Stimulated activated CD8-positive, alpha-beta memory T cell treated with anti-CD3 and anti-CD28 coated beads, Interleukin-4, amount 100 ng/mL, for 24 hours (primary cell): ENCODE measurements around the gene WWOX.

Experiments
- DNase-seq: peaks from one replicate; pipeline ENCODE4 v3.0.0-alpha.2; 2020; ENCODE audit warnings: low read depth

Gene WWOX

DNA sequence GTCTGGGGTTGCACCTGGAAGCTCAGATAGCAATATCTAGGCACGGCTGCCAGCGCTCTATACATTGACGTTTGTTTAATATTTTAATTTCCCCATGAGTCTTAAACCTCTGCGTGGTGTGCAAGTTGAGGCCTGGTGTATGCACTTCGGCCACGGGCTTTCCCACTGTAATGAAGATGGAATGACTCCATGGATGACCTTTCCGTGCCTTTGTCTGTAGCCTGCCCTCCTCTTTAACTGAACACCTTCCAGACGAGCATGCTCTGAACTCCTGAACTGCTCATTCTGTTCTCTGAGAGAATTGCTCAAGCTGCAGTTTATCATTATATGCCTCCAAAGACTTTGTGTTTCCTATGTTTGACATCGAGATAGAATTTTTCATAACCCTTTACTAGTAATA lies 438.8 kb downstream of the WWOX start:
- DNase-seq: no peak

DNA sequence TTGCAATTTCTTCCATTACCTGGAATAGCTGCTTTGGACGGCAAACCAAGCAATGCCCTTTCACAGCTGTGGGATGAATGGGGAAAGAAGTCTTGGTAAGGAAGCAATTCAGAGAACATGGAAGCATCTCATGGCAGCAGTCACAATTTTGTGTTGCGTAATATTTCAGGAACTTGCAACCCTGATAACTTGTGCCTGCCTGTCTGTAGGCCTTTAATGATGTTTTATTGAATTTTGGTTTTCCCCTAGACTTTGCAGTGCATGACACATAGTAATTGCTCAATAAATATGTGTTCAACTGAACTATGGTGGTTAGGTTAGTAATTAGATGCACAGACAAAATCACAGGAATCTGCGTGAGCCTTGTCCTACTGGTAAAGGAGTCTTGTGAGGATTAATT lies 439.5 kb downstream of the WWOX start:
- DNase-seq: no peak

DNA sequence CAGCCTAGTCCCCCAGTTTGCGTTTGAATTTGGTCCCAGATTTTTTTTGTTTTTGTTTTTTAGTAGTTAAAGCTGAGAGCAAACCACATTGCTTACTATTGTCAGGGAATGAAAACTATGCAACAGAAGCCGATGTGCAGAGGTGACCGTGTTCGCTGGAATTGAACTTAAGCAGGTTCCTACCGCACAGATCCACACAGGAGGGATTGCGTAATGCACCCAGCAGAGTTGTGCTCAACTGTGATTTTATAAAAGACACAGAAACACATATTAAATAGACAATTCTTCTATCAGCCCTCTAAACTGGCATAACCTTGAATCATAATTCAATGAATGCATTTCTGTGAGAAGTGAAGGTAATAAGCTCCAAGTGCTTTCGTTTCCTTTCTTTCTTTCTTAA lies 443.0 kb downstream of the WWOX start:
- DNase-seq: no peak

DNA sequence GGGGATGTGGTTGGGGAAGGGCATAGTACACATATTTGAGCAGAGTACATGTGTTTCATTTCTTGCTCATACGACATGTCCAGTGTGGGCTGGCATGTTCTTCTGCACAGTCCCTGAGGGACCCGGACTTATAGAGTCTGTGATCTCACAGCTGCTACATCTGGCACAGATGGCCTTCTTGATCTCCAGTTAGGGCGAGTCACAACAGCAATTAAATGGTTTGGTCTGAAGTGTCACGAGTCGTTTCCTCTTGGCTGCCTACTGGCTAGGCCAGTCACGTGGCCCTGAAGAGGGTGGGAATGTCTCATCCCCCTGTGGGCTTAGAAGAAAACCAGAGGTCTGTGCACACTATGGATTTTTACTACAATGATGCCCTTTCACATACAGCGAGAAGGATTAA lies 443.6 kb downstream of the WWOX start:
- DNase-seq: no peak

DNA sequence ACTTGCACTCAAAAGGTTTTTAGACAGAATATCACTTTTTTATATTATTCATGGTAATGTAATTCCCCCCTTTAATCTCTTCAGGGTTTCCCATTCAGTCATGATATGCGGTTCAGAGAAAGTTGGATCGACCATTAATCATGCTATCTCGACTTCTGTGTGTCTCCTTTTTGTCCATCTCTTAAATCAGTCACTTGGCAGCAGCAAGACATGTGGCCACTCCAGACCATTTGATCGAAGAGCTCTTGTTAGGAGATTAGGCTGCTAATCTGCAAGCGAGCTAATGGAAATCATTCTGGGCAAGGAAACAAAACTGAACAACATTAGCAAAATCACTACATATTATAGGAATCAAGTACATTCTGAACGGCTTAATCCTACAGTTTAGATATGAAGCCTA lies 449.9 kb downstream of the WWOX start:
- DNase-seq: no peak

DNA sequence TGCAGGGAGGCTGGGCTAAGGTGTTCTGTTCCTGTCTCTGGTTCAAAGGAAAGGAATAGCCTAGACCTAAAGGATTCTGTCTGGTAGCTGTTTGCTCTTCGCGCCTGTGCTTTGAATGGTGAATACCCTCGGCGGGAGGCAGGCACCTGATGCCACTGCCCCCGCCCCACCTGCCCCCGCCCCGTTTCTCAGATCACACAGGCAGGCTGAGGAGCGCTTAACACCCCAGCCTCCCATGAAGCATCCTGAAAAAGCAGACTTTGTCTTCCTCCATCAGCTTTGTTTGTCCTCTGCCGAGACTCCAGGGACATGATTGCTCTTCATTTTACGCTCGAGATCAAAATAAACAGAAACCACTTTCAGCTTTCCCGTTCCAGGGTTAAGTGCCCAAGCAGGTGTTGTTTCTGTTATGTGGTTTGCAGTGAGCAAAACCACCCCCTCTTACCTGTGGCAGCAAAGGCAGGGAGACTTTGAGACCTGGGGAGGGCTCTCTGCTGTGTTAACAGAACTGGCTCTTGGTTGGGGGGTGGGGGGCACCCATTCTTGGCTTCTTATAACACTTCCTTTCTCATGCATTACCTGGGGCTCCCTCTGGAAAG lies 452.1 kb downstream of the WWOX start:
- DNase-seq: no peak

DNA sequence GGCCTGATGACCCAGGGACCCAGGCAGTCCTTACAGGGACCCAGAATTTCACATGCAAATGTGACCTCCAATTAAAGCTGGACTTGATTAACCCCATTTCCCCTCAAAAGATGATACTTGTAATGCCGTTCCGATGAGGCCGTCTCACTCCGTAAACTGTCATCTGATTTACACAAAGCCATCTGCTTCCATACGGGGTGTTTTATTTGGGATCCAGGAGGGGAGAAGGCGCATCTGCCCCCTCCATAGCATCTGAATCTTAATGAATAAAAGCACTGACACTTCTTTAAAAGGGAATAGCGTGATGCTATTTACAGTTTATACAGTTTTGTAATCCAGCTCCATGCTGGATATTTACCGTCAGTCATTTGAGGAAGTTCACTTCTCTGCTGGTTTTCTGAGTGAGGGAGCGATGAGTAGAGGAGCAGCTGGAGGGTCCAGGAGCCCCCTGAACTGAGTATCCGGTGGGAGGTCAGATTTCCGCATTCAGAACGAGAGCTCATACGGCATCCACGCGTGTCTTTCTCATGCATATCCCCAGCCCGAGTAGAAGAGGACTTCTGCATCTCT lies 452.7 kb downstream of the WWOX start:
- no peak for DNase-seq

DNA sequence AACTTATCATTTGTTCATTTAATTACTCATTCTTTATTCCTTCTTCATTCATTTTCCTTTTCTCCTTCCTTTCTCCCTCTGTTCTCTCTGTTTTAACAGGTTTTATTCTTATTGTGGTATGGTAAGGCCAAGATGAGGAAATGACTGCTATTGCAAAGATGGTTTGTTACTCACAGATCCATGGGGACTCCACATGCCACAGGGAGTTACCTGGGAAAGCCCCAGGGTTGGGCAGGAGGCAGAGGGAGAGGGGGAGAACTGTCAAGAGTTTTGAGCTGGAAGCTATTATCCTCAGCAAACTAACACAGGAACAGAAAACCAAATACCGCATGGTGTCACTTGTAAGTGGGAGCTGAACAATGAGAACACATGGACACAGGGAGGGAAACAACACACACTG lies 453.3 kb downstream of the WWOX start:
- no peak for DNase-seq

DNA sequence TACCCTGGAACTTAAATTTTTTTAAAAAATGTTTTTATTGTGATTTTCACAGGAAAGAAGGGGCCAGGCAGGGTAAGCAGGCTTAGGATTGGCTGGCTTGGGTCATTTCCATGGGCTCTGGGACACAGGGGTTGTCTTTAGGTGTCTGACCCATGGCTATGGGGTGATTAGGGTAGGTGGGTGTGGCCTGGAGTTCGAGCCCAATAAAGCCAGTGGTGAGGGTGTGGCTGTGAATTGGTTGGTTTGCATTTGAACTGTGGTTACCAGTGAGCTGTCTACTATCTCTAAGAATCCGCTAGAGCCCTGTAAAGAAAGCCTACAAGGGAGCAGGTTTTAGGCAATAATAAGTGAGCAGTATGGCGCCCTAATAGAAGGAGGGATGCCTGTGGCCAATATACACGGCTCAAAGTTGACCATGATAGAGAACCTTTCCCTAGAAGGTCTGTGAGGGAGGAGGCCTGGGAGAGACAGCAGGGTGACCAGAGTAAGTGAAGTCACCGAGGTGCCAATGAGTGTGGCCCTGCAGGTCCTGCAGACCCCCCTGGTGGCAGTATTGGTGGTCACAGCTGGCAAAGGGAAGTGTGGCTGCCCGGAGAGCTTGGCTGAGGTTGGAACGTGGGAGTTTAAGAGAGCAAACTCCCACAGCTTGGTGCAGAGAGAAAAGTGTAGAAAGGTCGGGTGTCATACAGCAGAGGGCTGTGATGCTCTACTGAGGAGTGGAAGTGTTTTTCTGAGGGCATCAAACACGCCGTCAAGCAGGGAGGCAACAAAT lies 454.0 kb downstream of the WWOX start:
- DNase-seq: no peak

DNA sequence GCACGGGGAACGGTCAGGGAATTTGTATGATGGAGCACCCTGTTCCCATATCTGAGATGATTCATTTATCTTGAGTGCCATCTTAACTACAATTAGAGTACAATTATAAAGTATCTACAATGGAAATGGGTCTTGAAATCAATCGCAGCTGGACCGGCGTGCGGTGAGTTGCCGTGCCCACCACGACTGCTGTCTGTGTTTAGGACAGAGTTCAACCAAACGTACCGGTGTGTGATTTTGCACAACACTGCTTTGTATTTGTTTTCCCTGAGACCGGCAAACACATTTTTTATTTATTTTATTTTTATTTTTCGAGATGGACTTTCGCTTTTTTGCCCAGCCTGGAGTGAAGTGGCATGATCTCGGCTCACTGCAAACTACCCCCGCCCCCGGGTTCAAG lies 457.0 kb downstream of the WWOX start:
- no peak for DNase-seq

DNA sequence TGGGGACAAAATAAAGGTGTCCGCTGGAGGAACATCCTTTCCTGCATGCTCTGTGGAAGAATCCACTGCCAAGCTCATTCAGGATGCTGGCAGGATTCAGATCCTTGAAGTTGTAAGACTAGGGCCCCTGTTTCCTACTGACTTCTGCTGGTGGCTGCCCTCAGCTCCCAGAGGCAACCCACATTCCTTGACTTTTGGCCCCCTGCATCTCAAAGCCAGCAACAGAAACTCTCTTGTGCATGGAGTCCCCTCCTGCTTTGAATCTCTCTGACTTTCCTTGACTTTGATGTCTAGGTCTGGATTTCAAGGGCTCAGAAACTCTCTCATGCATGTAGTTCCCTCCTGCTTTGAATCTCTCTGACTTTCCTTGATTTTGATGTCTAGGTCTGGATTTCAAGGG lies 461.5 kb downstream of the WWOX start:
- no peak for DNase-seq

DNA sequence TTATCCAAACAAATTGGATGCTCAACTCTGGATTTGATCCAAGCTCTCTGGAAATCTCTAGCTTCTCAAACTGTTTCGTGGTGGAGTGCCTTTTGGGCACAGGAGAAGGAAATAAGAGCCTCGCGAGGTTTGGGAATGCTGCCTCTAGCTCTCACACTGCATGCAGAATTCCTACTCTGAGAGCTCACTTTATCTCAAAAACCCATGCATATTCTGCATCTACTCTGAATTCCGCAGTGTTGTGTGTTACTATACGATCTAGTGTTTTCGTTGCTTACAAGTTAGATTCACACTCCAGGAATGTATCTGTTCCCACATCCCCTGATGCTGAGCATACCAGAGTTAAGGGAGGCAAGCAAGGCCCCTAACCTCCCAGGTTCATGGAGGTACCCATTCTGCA lies 462.7 kb downstream of the WWOX start:
- no peak for DNase-seq

DNA sequence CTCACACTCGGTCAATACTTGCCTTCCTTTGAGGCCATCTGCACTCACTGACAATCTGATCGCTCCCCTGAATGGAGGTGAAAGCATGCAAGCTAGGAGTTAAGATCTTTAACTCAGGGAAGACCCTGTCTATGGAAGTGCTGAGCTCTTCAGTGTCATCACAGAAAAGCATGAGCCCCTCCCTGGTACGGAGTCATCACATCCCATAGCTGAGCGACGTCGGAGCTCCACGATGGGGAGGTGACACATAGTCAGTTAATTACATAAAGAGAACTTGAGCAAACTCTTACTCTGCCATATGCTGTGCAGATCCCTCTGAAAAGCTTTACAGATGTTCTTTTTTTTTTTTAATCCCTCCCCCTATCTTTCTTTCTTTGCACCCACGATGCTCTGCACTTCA lies 463.2 kb downstream of the WWOX start:
- DNase-seq: no peak

DNA sequence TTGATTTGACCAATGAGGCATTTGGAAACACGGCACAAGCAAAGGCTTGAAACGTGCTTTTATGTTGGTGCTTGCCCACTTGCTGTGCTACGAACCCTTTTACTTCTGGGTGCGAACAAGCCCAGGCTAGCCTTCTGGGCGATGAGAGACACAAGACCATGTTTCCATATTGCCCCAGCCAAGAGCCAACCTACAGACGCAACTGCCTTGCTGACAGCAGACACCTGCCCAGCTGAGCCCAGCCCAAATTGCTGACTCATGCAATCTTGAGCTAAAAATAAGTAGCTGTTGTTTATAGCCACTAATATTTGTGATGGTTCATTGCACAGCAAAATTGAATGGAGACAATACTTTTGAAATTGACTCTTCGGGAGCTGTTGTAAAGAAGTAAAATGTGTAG lies 464.5 kb downstream of the WWOX start:
- no peak for DNase-seq

DNA sequence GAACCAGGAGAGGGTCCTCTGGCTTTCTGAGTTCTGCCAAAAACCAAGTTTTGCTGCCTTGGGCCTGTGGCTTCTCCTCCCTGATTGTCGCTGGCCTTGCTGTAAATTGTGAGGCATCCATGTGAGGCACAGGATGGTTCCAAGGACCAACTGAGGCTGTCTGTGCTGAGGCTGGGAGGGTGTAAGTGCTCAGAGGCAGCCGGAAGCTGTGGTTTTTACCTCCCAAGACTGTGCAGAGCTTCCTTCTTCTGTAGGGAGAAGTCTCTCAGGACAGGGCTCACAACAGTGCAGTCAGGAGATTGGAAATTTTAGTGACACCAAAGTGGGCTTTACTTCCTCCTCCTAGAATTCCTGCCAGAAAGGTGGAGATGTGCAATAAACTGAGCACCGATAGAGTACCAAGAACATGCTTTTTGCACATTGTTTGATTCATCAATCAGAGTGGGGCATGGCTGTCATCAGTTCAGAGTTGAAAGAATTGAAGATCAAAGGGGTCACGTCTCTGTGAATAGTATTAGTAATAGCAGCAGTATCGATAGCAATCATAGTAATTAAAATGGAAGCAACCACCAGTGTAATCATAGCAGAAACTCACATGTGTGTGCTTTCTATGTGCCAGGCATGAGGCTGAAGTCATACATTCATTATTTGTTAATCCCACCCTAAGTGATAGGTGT lies 467.1 kb downstream of the WWOX start:
- DNase-seq: no peak

DNA sequence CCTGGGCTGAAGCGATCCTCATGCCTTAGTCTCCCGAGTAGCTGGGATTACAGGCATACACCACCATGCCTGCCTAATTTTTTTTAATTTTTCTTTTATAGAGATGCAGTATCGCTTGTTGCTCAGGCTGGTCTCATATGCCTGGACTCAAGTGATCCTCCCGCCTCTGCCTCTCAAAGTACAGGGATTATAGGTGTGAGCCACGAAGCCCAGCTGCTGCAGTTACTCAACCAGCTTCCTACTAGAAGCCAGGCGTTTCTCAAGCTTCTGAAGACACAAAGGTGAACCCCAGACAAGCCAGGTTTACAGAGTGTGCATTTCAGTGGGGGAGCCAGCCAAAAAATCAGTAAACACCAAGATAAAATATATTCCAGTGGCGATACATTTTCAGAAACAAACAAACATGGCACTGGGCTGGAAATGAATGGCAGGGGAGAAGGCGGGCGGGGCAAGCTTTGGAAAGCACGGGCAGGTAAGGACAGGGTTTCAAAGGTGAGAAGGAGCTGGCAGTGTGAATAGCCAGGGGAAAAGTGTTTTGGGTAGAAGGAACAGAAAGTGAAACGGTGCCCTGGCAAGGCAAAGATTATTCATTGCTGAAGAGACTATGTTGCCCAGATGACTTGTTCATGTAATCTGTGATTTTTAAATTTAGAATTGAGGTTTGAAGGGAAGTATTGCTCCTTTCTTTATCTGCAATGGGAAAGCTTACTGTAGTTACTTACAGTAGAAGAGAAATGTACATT lies 471.1 kb downstream of the WWOX start:
- DNase-seq: no peak

DNA sequence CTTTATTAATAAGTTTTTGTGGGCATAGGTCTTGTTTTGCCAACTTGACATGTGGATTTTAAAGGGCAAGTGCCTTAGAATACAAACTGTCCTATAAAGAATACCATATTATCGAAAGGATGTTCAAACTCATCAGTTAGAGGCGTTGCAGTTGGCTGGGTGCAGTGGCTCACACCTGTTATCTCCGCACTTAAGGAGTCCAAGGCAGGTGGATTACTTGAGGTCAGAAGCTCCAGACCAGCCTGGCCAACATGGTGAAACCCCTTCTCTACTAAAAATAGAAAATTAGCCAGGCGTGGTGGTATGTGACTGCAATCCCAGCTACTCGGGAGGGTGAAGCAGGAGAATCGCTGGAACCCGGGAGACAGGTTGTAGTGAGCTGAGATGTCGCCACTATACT lies 472.0 kb downstream of the WWOX start:
- DNase-seq: no peak

DNA sequence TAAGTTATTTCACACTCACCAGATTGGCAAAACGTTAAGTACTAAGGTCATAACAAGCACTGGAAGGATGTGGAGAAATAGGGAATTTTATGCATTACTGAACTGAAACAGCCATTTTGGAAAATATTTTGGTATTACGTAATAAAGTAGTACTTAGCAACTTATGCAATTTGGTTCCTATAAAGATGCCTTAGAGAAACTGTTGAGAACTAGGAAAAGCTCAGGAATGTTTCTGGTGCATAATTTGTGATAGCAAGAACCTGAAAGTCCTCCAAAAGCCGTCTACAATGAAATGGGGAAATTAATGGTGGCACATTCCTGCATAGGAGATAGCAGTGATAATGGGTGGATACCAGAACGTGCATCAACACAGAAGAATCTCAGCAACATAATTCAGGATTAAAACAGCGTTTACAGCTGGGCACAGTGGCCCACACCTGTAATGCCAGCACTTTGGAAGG lies 472.5 kb downstream of the WWOX start:
- DNase-seq: no peak

DNA sequence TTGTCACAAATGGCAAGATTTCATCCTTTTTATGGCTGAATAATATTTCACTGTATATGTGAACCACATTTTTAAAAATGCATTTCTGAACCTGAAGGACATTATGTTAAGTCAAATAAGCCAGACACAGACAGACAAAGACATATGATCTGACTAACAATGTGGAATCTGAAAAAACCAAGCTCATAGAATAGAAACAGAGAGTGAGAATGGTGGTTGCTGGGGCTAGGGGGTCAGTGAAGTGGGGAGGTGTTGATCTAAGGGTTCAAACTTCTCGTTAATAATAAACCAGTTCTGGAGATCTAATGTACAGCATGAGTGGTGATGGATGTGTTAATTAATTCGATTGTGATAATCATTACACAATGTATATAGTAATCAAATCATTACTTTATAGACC lies 475.1 kb downstream of the WWOX start:
- no peak for DNase-seq

DNA sequence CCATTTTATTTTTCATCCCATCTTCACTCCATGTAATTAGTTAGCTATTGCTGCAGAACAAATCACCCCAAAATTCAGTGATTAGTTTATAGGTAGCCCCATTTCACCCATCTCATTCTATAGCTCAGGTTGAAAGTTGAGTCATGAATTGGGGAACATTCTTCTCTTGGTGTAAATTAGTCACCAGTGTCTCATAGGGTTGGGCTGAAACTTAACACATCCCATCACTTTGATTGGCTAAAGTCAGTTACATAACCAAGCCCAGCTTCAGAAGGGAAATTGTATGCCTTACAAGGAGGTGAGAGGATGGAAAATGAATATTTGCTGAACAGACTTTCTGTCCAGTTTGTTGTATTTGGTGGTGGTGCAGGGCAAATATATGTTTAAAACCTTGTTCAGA lies 477.5 kb downstream of the WWOX start:
- DNase-seq: no peak

DNA sequence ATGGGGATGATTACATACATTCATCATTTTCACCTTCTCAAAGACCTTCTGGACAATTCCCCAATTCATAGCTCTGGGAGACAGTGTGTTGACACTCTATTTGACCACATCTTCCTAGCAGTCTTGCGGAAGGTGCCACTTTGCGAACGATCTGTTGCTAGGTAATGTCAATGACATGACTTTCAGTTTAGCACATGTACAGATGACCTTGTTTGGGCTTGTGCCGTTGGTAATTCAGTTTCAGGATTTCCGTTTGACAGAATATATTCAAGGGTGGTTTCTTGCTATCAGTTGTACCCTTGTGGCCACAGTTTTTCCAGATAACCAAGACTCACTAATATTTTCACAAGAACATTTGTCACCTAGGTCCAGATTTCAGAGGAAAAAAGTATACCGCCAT lies 478.2 kb downstream of the WWOX start:
- DNase-seq: no peak

DNA sequence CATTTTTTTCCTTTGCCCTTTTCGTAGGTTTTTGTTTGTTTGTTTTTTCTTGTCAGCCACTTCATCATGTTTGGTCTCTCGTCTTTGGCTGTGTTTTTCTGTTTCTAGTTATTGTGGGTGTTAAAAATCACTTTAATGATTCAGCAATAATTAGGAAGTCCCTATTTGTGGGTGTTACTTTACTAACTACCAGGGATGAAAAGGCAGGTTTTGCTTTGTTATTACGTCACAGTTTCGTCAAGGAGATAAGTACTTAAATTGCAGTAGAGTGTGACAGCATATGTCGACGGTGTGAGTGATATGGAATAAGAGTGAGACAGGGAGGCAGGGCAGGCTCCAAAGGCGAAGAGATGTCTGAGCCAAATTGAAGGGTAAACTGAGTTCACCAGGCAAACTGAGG lies 479.6 kb downstream of the WWOX start:
- DNase-seq: no peak
